ENCODE results near the gene NEO1.

The NEO1 gene

GRCh38 chr15:73329501-73330200 is 277.4 kb downstream of the NEO1 start:
- DNase-seq (ENCODE audit: low read depth in 2 of 2) = no peak

DNA sequence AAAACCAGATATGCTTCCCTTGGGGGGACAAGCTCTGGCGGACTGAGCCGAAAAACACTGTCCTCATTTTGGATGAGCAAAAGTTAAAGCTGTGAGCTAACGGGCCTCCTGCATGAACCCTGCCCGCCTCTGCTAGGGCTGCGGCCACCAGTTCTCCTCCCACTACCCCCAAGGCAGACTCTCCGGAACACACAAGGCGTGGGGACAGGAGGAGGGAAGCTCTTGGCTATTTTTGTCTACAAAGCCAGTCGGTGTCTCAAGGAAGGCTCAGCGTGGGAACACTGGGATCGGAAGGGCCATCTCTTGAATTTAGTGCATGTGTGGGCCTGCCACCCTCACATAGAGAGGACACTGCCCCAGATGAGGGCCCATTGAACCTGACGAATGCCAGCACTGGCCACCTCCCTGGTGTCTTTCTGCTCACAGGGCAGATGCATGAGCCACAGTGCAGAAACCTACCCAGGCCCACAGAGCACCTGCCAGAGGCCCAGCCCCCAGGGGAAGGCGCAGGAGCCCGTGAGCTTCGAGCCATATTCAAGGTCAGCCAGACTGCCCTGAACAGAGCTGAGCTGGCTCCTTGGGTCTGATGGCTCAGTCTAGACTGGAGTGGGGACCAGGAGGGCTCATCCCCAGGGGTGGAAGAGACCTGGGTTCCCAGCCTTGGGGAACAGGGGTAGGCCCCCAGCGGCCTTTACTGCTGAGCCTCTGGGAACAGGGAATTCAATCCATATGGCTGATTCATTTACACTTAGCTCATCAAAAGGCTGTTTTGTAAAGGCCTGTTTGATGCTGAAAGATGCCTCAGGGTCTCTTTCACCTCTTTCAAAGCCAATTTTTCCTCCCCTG is 278.2 kb downstream of the NEO1 start:
- DNase-seq (ENCODE audit: low read depth in 2 of 2) = no peak

DNA sequence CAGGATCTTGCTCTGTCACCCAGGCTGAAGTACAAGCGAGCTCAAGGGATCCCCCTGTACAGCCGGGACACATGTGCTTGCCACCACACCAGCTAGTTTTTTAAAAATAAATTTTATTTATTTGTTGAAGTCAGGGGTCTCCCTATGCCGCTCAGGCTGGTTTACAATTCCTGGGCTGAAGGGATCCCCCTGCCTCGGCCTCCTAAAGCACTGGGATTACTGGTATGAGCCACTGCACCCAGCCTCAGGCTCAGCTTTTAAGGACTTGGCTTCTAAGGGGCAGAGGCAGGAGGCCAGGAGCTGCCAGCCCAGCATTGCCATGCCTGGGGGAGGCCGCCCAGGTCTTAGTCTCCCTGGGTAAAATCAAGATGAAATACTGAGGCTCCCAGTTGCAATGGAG is 279.2 kb downstream of the NEO1 start:
- no peak for DNase-seq (ENCODE audit: low read depth in 2 of 2)

DNA sequence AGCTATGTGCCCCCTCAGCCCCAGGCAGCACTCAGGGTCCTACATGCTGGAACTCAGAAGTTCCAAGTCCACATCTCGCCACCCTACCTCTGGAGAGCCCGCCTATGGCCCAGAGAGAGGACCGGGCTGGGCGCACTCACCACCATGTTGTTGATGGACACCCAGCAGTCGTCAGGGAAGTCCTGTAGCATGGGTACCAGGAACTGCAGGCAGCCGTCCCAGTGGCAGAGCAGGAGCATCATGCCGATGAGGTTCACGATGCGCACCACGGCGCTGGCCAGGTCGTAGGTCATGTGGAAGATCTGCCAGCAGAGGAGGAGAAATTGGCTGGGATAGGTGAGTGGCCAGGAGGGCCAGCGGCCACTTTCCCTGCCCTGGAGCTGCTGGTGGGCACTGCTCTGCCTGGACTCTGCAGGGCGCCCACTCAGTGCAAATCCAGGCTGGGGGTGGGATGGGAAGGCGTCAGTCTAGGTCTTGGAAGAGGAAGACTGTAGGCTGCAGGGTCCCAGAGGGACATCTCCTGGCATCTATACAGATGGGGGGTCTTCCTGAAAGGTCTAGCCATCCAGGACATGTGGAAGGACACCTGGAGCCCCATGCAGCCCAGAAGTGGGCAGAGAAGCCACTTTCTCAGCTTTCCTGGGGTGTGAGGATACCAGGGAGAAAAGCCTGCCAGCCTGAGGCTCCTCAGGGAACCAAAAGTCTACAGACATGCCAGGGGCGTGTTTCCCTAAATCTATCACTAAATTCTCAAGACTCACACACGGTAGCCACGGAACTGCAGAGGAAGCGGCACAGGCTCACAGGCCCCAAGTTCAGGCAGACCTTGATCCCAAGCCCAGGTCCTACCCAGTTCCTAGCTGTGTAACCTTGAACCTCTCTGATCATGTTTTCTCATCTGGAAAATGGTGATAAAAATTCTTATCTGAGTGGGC is 280.0 kb downstream of the NEO1 start:
- no peak for DNase-seq (ENCODE audit: low read depth in 2 of 2)

- no peak for DNase-seq (ENCODE audit: low read depth in 2 of 2)
Measured at GRCh38 chr15:73333001-73333400, 280.7 kb downstream of the NEO1 start.

DNA sequence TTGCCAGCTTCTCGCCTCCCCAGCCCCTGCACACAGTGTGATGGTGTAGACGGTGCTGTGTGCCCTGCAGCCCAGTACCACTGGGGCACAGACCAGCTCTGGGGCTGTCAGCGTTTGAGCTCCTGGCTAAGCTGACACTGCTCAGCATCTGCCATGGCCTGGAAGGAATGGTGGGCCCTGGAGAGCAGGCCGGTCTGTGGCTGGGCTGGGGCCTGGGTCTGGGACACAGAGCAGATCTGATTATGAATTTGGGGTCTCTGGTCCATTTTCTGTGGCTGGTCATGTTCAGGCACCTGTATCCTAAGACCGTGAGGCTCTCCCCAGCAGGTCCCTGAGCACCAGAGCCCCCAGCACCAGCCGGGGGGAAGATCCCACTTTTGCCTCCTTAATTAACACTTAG is 281.8 kb downstream of the NEO1 start:
- DNase-seq (ENCODE audit: low read depth in 2 of 2) = no peak

DNA sequence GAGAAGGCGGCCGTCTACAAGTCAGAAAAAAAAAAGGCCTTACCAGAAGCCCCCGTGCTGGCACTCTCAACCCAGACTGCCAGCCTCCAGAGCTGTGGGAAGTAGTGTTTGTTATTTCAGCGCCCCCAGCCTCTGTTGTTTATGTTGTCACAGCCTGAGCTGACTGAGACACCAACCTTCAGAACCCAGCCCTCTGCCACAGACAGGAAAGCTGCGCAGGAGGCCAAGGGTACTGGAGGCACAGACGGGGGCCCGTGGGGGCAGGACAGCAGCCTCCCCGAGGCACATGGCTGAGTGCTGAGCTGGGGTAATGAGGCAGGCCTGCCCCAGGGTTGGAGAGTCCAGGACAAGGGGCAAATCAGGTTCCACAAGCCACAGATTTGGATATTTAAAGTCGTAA is 282.8 kb downstream of the NEO1 start:
- no peak for DNase-seq (ENCODE audit: low read depth in 2 of 2)

DNA sequence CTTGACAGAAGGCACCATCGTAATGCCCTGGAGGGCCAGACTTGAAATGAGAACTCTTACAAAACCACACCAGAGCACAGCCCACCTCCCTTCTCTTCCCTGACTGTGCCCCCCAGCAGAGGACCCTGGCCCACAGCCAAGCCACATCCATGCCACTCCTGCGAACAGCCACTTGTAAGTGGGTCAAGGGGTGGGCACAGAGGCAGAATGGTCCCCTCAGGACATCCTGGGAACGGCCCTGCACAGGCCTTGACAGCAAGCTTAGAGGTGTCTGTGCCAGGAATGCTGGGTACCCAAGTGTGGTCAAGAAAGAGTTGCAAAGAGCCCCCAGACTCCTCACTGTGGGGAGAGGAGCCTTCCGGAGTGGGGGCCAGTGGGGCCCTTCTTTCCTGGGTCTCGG is 283.2 kb downstream of the NEO1 start:
- no peak for DNase-seq (ENCODE audit: low read depth in 2 of 2)

GRCh38 chr15:73336756-73337155 is 284.5 kb downstream of the NEO1 start:
- DNase-seq (ENCODE audit: low read depth in 2 of 2) = no peak

DNA sequence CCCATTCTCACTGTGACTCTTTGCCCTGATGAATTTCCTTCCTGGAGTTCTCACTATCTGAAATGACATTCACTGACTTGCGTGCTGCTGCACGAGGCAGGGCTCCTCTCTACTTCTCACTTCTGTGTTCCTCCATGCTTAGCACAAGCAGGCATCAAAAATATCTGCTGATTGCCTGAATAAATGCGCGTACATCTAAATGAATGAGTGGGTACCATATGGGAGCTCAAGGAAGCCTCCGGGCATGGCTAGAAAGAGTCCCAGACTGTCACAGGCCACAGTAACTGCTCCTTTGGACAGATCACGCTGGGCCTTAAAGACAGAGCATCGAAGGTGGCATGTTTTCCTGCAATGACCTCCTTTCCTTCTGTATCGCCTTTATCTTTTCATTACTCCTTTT is 284.9 kb downstream of the NEO1 start:
- DNase-seq (ENCODE audit: low read depth in 2 of 2) = no peak

GRCh38 chr15:73338058-73338457 is 285.8 kb downstream of the NEO1 start:
- DNase-seq (ENCODE audit: low read depth in 2 of 2) = no peak

DNA sequence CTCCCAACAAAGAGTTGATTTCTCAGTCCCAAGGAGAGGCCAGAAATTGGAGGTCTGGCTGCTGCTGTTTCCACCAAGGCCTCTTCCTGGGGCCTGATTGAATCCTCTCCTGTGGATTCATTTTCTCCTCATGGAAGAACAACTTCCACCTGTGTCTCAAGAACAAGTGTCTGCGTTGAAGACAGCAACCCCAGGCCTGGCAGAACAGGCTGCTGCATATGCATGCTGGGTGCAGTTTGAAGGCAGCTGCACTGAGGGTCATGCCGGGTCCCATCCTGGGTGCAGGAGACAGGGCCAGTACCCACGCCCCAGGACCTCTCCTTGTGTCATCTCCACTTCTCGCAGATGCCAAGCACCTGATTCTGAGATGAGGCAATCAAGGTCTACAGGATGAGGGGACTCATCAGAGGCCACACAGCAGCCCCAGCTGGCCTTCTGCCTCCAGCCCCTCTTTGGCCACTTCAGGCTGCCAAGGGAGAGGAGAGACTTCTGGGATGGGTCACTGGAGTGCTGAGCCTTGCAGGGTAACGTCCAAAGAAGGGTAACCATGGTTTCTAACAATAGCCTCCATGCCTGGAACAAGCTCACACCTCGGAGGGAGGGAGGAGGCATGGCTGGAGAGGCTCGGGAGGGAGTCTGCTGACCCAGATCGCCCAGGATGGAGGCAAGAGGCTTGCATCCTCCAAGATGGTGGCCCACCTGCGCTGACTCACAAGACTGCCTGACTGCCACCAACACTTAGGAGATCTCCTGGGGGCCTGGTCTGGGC is 286.5 kb downstream of the NEO1 start:
- DNase-seq (ENCODE audit: low read depth in 2 of 2) = no peak

DNA sequence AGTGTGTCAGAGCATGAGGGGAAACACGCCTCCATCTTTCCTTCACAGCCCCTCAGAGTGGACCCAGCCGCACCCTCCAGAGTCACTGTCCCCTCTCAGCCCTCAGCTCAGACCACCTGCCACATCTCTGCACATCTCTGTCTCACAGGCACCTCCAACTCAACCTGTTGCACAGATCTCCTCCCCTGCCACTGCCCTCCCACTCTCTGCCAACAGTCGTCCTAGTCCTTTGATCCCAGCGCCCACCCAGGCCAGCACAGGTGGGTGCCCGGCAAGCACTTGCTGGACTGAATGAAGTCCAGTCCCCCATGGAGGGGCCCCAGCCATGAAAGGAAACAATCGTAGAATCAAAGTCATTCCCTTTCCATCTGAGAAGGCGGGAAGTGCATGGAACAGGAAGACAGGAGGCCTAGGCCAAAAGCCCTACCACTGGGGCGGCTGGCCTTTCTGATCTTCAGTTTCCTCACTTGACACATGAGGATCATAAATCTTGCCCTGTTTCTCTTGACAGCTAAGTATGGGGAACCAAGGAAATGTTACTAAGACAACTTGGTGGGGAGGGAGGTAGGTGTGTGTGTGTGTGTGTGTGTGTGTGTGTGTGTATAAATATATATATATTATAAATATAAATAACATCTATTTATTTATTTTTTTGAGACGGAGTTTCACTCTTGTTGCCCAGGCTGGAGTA is 288.4 kb downstream of the NEO1 start:
- no peak for DNase-seq (ENCODE audit: low read depth in 2 of 2)

DNA sequence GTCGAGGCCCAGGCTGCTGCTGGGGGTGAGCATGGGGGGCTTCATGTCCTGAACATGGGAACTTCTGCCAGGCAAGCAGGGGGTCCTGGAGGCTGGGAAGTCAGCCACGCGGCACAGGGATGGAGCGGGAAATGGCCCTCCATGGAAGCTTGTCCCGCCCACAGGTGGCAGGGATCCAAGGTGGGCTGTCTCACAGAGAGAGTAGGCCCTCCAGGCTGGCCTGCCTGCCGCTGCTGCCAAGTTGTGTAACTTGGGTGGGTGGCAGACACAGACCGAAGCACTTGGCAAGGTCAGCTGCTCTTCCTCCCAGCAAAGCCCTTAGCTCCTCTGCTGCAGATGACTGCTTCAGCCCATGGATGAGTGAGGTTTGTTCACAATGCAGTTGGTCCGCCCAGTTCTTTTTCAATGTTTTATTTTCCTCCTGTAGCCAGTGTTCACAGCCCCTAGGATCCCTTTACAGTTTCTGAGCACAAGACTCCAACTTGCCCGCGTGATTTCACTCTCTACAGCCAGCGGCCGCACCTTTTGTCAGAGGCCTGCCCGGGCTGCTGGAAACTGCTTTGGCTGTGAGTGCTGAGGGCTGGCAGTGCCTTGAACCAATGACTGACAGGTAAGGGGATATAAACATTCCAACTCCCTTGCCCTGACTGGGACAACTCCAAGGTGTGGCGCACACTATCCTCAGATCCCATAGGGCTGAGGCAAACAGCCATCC is 289.8 kb downstream of the NEO1 start:
- no peak for DNase-seq (ENCODE audit: low read depth in 2 of 2)

DNA sequence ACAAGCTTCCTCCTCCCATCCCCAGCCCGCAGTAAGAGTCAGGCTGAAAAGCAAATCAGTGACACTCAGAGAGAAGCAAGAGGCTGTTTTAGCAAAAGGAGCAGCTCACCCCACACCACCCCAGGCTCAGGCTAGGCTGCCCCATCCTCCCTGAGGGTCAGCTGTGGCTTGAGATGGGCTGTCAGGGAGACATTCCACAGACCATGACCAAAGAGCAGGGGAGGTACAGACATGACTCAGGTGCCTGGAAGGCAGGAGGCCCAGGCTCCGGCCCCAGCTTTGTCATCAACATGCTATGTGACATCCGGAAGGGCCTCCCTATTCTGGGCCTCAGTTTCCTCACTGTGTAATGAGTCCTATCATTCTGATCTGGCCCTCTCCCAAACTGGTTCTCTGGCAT is 291.8 kb downstream of the NEO1 start:
- no peak for DNase-seq (ENCODE audit: low read depth in 2 of 2)

DNA sequence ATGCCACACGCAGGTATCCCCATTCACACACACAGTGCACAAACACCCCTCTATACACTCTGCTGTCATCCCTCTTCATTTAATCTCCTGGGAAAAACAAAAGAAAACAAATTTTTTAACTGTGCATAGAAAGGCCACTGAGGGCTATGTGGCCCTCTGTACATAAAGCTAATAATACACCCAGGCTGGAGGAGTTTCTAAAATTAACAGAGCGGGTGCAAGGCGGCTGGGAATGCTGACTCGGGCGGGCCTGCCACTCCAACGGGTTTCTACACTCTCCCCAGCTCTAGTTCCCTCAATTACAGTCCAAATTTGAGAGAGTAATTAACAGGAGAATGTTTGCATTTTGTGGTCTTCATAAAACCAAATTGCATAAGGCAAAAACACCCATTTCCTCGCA is 293.4 kb downstream of the NEO1 start:
- DNase-seq (ENCODE audit: low read depth in 2 of 2) = no peak

- peak; percentile 30 to 44 for DNase-seq (ENCODE audit: low read depth in 2 of 2)
Measured at GRCh38 chr15:73346735-73347312, 294.6 kb downstream of the NEO1 start.

GRCh38 chr15:73349191-73349590 is 296.9 kb downstream of the NEO1 start:
- no peak for DNase-seq (ENCODE audit: low read depth in 2 of 2)

GRCh38 chr15:73352082-73352481 is 299.8 kb downstream of the NEO1 start:
- DNase-seq (ENCODE audit: low read depth in 2 of 2) = no peak

- no peak for DNase-seq (ENCODE audit: low read depth in 2 of 2)
Measured at GRCh38 chr15:73353734-73354133, 301.5 kb downstream of the NEO1 start.

All from activated CD4-positive, alpha-beta T cell treated with anti-CD3 and anti-CD28 coated beads for 24 hours (primary cell).